Fibroblast of lung (primary cell): ENCODE results near the gene C20orf144. TPM values are rescaled to one million over a fixed set of nuclear protein-coding genes. Genes with fewer than 3 reads are reported as not detected.

Experiments
- DNase-seq, 2 donors: peaks; one replicate each; pipeline versions ENCODE4 v3.0.0 to v3.0.0-alpha.2; 2010; ENCODE audit warnings: low read depth in 2 of 2
- H2AFZ ChIP-seq: 2 replicates; pipeline ENCODE4 v1.5.1; 2012; ENCODE audit warnings: low read length, control low read depth, inconsistent platforms
- H3K27ac ChIP-seq: 2 replicates; pipeline ENCODE4 v1.5.1; 2011; ENCODE audit warnings: low read length, control low read depth; ENCODE audit not compliant: insufficient read depth
- H3K27me3 ChIP-seq: 2 replicates; pipeline ENCODE4 v1.5.1; 2011; ENCODE audit warnings: mild to moderate bottlenecking, low read length; ENCODE audit not compliant: control insufficient read depth, insufficient read depth
- H3K36me3 ChIP-seq: 2 replicates; pipeline ENCODE4 v1.5.1; 2011; ENCODE audit warnings: low read length; ENCODE audit not compliant: control insufficient read depth, insufficient read depth
- H3K4me1 ChIP-seq: 2 replicates; pipeline ENCODE4 v1.5.1; 2011; ENCODE audit warnings: low read length; ENCODE audit not compliant: control insufficient read depth, insufficient read depth; ENCODE audit errors: extremely low read depth
- H3K4me2 ChIP-seq: 2 replicates; pipeline ENCODE4 v1.5.1; 2011; ENCODE audit warnings: low read length, control low read depth; ENCODE audit not compliant: insufficient read depth; ENCODE audit errors: extremely low read depth
- H3K4me3 ChIP-seq, 4 experiments: fragments of 200-600 bp in 1 of 4; sonication (generic) in 1 of 4; replicated peaks in 1 of 4; 2 replicates each; pipeline ENCODE4 v1.5.1; 2011 to 2016; ENCODE audit warnings: low read length in 4 of 4, low read depth in 3 of 4, mild to moderate bottlenecking in 3 of 4, control low read depth in 2 of 4, inconsistent platforms in 1 of 4, mixed read lengths in 1 of 4; ENCODE audit not compliant: insufficient read depth in 1 of 4; ENCODE audit errors: control extremely low read depth in 1 of 4
- H3K79me2 ChIP-seq: 2 replicates; pipeline ENCODE4 v1.5.1; 2012; ENCODE audit warnings: mild to moderate bottlenecking, low read length, inconsistent platforms; ENCODE audit not compliant: control insufficient read depth, insufficient read depth
- H3K9ac ChIP-seq: 2 replicates; pipeline ENCODE4 v1.5.1; 2011; ENCODE audit warnings: mild to moderate bottlenecking, low read length, control low read depth; ENCODE audit not compliant: insufficient read depth
- H3K9me3 ChIP-seq: 2 replicates; pipeline ENCODE4 v1.5.1; 2012; ENCODE audit warnings: low read depth, low read length; ENCODE audit not compliant: control insufficient read depth, insufficient read depth
- H4K20me1 ChIP-seq: 2 replicates; pipeline ENCODE4 v1.5.1; 2011; ENCODE audit warnings: low read length; ENCODE audit not compliant: control insufficient read depth, insufficient read depth; ENCODE audit errors: extremely low read depth
- CTCF ChIP-seq, 2 donors: IDR thresholded peaks in 1 of 2; conservative IDR thresholded peaks in 1 of 2; 1 replicate in 1 of 2; 2 replicates in 1 of 2; pipeline ENCODE4 v1.5.1; 2011 to 2012; ENCODE audit warnings: low read length in 2 of 2, control low read depth in 1 of 2, inconsistent platforms in 1 of 2, low read depth in 1 of 2, mild to moderate bottlenecking in 1 of 2
- EZH2 ChIP-seq: IDR thresholded peaks from 2 replicates; pipeline ENCODE4 v1.5.1; 2012; ENCODE audit warnings: low read length, control low read depth, mild to moderate bottlenecking; ENCODE audit errors: missing control alignments
- polyA plus RNA-seq, 2 donors: library from polyadenylated mRNA; depleted of rRNA in 1 of 2; stranded (reverse) in 1 of 2; unstranded in 1 of 2; fragments of >200 nt; gene quantifications; 2 replicates each; pipeline ENCODE4 v1.2.1, GENCODE V29; 2011 to 2012; ENCODE audit warnings: missing spikeins in 1 of 2
- total RNA-seq: library from RNA; depleted of rRNA; stranded (reverse); fragments of >200 nt; gene quantifications from 2 replicates; pipeline ENCODE4 v1.2.1, GENCODE V29; 2014

The C20orf144 gene
- total and polyA plus RNA-seq, 2 donors (not counting 1 experiment from before 2014, with no cell fraction given) = 0.10 to 0.17 TPM

DNA sequence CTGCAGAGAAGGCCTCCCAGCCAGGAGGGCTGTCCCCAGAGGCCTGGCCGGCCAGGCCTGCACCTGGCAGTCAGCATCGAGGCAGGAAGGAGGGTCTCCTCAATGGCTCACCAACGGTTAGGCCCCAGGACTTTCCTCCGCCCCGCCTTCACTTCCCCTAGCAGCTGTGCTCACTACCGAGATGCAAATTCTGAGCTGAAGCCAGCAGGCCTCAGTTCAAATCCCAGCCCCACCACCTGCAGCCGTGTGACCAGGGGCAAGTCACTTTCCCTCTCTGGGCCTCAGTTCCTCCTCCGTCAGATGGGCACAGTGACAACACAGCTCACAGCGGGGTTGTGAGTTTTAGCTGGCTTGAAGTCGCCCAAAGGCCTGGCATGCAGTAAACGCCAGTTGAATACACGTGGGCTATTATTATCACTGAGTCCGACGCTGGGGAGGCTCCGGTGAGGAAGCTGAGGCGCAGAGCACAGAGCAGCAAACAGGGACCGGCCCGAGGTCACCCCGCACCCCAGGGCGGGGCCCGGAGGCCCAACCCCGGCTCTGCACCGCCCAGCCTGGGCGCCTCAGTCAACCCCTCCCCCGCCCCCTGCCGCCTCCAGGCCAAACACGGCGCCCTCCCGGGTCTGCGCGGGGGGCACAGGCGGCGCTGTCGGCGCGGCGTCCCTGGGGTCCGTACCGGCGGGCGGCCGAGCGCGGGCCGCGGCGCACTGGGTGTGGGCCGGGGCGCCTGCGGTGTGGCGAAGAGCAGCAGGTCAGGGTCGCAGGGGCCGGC is 23.4 kb downstream of the C20orf144 start:
- peak overlapping the region; percentile 61 for H3K27ac ChIP-seq
- peaks cover 14% of the 10 kb centered on the region for H3K79me2 ChIP-seq
- no peaks in the 10 kb centered on the region for H3K27me3 ChIP-seq
- peak overlapping the region; percentile 53 for H3K9ac ChIP-seq
- H3K4me2 ChIP-seq = peak overlapping the region; percentile 97
- peak overlapping the region; percentile 65 for H2AFZ ChIP-seq
- no peaks in the 10 kb centered on the region for H4K20me1 ChIP-seq
- no peak for TF ChIP-seq EZH2
- no peak for TF ChIP-seq CTCF (conservative IDR thresholded peaks at IDR 0.05 in 1 of 2, IDR thresholded peaks at IDR 0.05 in 1 of 2; ENCODE audit: low read depth in 1 of 2, low read length in 2 of 2)
- peak overlapping the region; percentile 44 to 67 (median 56) for H3K4me3 ChIP-seq
- no peak for DNase-seq
- no peaks in the 10 kb centered on the region for H3K36me3 ChIP-seq
- H3K9me3 ChIP-seq = no peaks in the 10 kb centered on the region
- peaks cover 8% of the 10 kb centered on the region for H3K4me1 ChIP-seq

DNA sequence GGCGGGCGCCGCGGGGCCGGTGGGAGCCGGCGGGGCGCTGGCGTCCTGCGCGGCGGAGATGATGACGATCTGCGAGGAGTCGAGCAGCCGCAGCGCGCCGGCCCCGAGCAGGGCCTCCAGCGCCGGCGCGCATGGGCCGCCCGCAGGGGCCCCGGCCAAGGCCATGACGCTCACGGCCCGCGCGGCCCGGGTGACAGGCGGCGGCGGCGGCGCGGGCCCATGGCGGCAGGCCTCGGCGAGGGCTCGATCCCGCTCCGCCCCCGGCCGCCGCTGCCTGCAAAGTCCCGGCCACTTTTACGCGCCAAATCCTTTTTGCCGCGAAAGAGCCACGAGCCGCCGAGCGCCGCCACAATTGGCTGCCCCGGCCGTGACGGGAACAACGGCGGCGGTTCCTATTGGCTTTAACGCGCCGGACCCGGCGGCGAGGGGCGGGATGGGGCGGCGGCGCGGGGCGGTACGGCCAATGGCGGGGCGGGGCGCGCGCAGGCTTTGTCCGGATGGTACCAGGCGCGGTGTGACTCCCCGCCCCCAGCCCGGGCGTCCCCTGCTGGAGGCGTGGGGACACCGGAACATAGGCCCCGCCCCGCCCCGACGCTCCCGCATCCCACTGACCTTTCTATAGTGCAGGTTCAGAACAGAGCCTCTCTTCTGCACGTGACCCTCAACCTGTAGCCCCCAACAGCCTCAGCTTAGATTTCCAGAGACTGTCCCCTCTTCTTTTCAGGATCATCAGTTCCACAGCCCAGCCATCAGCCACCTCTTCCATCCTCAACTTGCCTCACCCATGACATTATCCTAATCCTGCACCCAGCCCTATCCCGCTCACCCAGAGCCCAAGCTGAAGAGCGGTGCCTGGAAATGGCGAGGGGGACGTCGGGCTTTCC is 24.2 kb downstream of the C20orf144 start, which contains the start of gene E2F1:
Gene E2F1 (minus strand): TSS at position 286 of the 884 bp plus-strand sequence. CDS start 121 bp downstream, at position 165.
- H3K4me2 ChIP-seq = peak within 1 kb of the TSS; percentile 97
- peak within 1 kb of the TSS; percentile 90 for H2AFZ ChIP-seq
- peak within 1 kb of the TSS; percentile 61 for H3K27ac ChIP-seq
- H3K4me3 ChIP-seq = peak within 1 kb of the TSS; percentile 54 to 67 (median 60)
- H3K9me3 ChIP-seq = no peaks in the 10 kb centered on the region
- H4K20me1 ChIP-seq = no peaks in the 10 kb centered on the region
- no peaks in the 10 kb centered on the region for H3K27me3 ChIP-seq
- H3K9ac ChIP-seq = peak within 1 kb of the TSS; percentile 53
- peaks cover 14% of the 10 kb centered on the region for H3K79me2 ChIP-seq
- peaks cover 8% of the 10 kb centered on the region for H3K4me1 ChIP-seq
- TF ChIP-seq CTCF (conservative IDR thresholded peaks at IDR 0.05 in 1 of 2, IDR thresholded peaks at IDR 0.05 in 1 of 2; ENCODE audit: low read depth in 1 of 2, low read length in 2 of 2) (peak; percentile 18 to 21), EZH2 (no peak)
- no peaks in the 10 kb centered on the region for H3K36me3 ChIP-seq
- peak; percentile 82 to 89 for DNase-seq

DNA sequence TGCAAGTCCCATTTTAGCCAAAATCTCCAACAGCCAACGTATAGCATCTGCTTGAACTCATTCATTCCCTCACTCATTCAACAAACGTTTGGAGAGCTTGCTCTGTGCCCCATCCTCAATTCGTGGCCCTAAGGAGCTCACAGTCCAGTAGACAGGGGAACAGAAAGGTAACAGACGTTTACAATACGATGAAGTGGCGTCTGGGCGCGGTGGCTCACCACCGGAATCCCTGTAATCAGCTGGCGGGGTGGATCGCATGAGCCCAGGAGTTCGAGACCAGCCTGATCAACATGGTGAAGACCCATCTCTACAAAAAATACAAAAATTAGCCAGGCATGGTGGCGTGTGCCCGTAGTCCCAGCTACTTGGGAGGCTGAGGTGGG is 24.8 kb downstream of the C20orf144 start:
- Histone ChIP-seq H3K4me3 (peak overlapping the region in 2 of 4 experiments; percentile 9 to 54), H3K4me2 (peak overlapping the region; percentile 82), H3K27me3 (no peaks in the 10 kb centered on the region), H3K36me3 (no peaks in the 10 kb centered on the region), H3K9ac (no peak overlapping the region), H3K9me3 (no peaks in the 10 kb centered on the region), H2AFZ (peak overlapping the region; percentile 90), H3K4me1 (peaks cover 8% of the 10 kb centered on the region), H3K27ac (no peak overlapping the region), H3K79me2 (peaks cover 14% of the 10 kb centered on the region), H4K20me1 (no peaks in the 10 kb centered on the region)
- no peak for DNase-seq
- TF ChIP-seq EZH2 (no peak), CTCF (conservative IDR thresholded peaks at IDR 0.05 in 1 of 2, IDR thresholded peaks at IDR 0.05 in 1 of 2; ENCODE audit: low read depth in 1 of 2, low read length in 2 of 2) (no peak)
